HG03460 (cell line): ENCODE measurements around the gene ZRANB3.
"Not testable (repeated sequence)": the region's sequence is repeated elsewhere in the genome, so short reads cannot be mapped to it uniquely, and the experiment has no call there.

ENCODE experiments used
- ATAC-seq: cut with Tn5 transposase; IDR thresholded peaks from one replicate; pipeline ENCODE4 v1.9.1; 2021; ENCODE audit not compliant: unreplicated experiment

The ZRANB3 gene

GRCh38 chr2:135149251-135149650 lies 381.8 kb downstream of the ZRANB3 start:
- ATAC-seq, result no peak

- ATAC-seq, result no peak
Observed at GRCh38 chr2:135144343-135144742, 386.7 kb downstream of the ZRANB3 start.

- no peak for ATAC-seq
Observed at GRCh38 chr2:135142323-135142722, 388.7 kb downstream of the ZRANB3 start.

- no peak for ATAC-seq
Observed at GRCh38 chr2:135140606-135141005, 390.4 kb downstream of the ZRANB3 start.

- no peak for ATAC-seq
Observed at GRCh38 chr2:135132314-135132713, 398.7 kb downstream of the ZRANB3 start.

- ATAC-seq, result no peak
Observed at GRCh38 chr2:135130751-135131150, 400.3 kb downstream of the ZRANB3 start.

GRCh38 chr2:135125940-135126339 lies 405.1 kb downstream of the ZRANB3 start:
- no peak for ATAC-seq

- no peak for ATAC-seq
Observed at GRCh38 chr2:135124924-135125886, 405.8 kb downstream of the ZRANB3 start.

GRCh38 chr2:135121658-135122039 lies 409.4 kb downstream of the ZRANB3 start:
- not testable (repeated sequence) for ATAC-seq

- no peak for ATAC-seq
Observed at GRCh38 chr2:135121016-135121657, 409.9 kb downstream of the ZRANB3 start.

GRCh38 chr2:135119582-135119981 lies 411.4 kb downstream of the ZRANB3 start:
- ATAC-seq, result no peak

GRCh38 chr2:135113322-135113721 lies 417.7 kb downstream of the ZRANB3 start:
- no peak for ATAC-seq

GRCh38 chr2:135105513-135106316 lies 425.3 kb downstream of the ZRANB3 start:
- not testable (repeated sequence) for ATAC-seq

- no peak for ATAC-seq
Observed at GRCh38 chr2:135103843-135104242, 427.2 kb downstream of the ZRANB3 start.

GRCh38 chr2:135099802-135100483 lies 431.1 kb downstream of the ZRANB3 start:
- no peak for ATAC-seq

- ATAC-seq, result no peak
Observed at GRCh38 chr2:135097532-135098231, 433.3 kb downstream of the ZRANB3 start.

- no peak for ATAC-seq
Observed at GRCh38 chr2:135096665-135097446, 434.2 kb downstream of the ZRANB3 start.

- no peak for ATAC-seq
Observed at GRCh38 chr2:135095591-135095990, 435.4 kb downstream of the ZRANB3 start.

GRCh38 chr2:135094508-135094907 lies 436.5 kb downstream of the ZRANB3 start:
- no peak for ATAC-seq
